ENCODE data around the gene PDCL2. TPM values are rescaled to one million over a fixed set of nuclear protein-coding genes. Genes with fewer than 3 reads are reported as not detected.

PDCL2 gene
- total RNA-seq, 1 donor from 2014 or later, result not detected

DNA sequence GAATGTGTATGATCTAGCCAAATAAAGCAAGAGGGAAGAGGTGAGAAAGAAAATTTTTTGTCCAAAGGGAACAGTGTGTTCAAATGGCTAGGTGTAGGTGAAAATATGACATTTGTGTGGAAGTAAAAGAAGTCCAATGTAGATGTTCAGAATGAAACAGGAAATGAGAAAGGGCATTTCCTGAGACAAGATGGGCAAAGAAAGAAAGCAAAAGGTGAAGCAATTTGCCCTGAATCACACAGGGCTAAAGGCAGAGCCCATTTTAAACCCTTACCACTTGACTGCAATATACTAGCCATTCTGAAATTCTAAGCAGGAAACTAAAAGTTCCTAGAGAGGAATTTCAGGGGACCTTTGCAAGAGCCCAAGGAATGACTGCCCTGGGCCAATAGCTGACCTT lies 81.4 kb downstream of the PDCL2 start:
- no peak for DNase-seq (ENCODE audit: low read depth)
- H3K4me3 ChIP-seq (ENCODE audit: low read depth, low read length), result no peak overlapping the region
- no peak for TF ChIP-seq CTCF (conservative IDR thresholded peaks at IDR 0.05; ENCODE audit: low read depth, low read length)

GRCh38 chr4:55509266-55509665 lies 82.8 kb downstream of the PDCL2 start:
- TF ChIP-seq CTCF (conservative IDR thresholded peaks at IDR 0.05; ENCODE audit: low read depth, low read length), result no peak
- no peak for DNase-seq (ENCODE audit: low read depth)
- no peak overlapping the region for H3K4me3 ChIP-seq (ENCODE audit: low read depth, low read length)

GRCh38 chr4:55507612-55508011 lies 84.4 kb downstream of the PDCL2 start:
- DNase-seq (ENCODE audit: low read depth), result no peak
- H3K4me3 ChIP-seq (ENCODE audit: low read depth, low read length), result no peak overlapping the region
- TF ChIP-seq CTCF (conservative IDR thresholded peaks at IDR 0.05; ENCODE audit: low read depth, low read length), result no peak

Other genes with a start within 250 kb of the PDCL2 start
- gene SRD5A3, start 246.0 kb downstream of the PDCL2 start, total RNA-seq, result 9.7 and 15.3 TPM in 2 replicates
- 122 and 151 TPM in 2 replicates for gene TMEM165, start 196.3 kb downstream of the PDCL2 start, total RNA-seq
- 9.2 and 12.7 TPM in 2 replicates for gene CLOCK, start 45.3 kb downstream of the PDCL2 start, total RNA-seq
- gene NMU, start 44.1 kb upstream of the PDCL2 start, total RNA-seq, result 8.2 and 22.5 TPM in 2 replicates
- gene EXOC1L, start 227.5 kb upstream of the PDCL2 start, total RNA-seq, result not detected in 2 replicates